Erythroblast (primary cell): Measurements from ENCODE around the gene IQSEC2.

Source experiments
- GATA1 ChIP-seq: IDR thresholded peaks from 2 replicates; pipeline ENCODE4 v1.6.1; 2011; ENCODE audit warnings: low read depth, mild to moderate bottlenecking, control low read depth, low read length, moderate library complexity
- POLR2A ChIP-seq: IDR thresholded peaks from 2 replicates; pipeline ENCODE4 v1.6.1; 2011; ENCODE audit warnings: mild to moderate bottlenecking, low read length

- TF ChIP-seq POLR2A = no peak
- TF ChIP-seq GATA1 = no peak
Measured at GRCh38 chrX:53235566-53235965, 45.8 kb downstream of the IQSEC2 start.
